GM12873 (cell line): Measurements from ENCODE around the gene APIP.

ENCODE experiments used
- CTCF ChIP-seq: IDR thresholded peaks from 2 replicates; pipeline ENCODE4 v1.5.1; 2012; ENCODE audit warnings: low read depth, mild to moderate bottlenecking, moderate library complexity, low read length, control low read depth; ENCODE audit not compliant: insufficient read depth; ENCODE audit errors: missing control alignments

APIP gene

GRCh38 chr11:34957206-34957605 is 41.0 kb upstream of the APIP start:
- no peak for TF ChIP-seq CTCF

- no peak for TF ChIP-seq CTCF
These were observed 37.8 kb upstream of the APIP start for GRCh38 chr11:34953955-34954354.

GRCh38 chr11:34948696-34949095 is 32.5 kb upstream of the APIP start:
- TF ChIP-seq CTCF = no peak

- TF ChIP-seq CTCF = no peak
These were observed 28.5 kb upstream of the APIP start for GRCh38 chr11:34944692-34945091.

- no peak for TF ChIP-seq CTCF
These were observed 25.5 kb upstream of the APIP start for GRCh38 chr11:34941688-34942087.

GRCh38 chr11:34940026-34940677 is 24.0 kb upstream of the APIP start:
- TF ChIP-seq CTCF = no peak

- TF ChIP-seq CTCF = no peak
These were observed 22.4 kb upstream of the APIP start for GRCh38 chr11:34938611-34939010.
